GM18517 (cell line): ENCODE measurements around the gene KLHL28.

Experiments
- ATAC-seq: cut with Tn5 transposase; IDR thresholded peaks from one replicate; pipeline ENCODE4 v1.9.1; 2021; ENCODE audit warnings: mild to moderate bottlenecking, moderate library complexity; ENCODE audit not compliant: unreplicated experiment

Gene KLHL28

DNA sequence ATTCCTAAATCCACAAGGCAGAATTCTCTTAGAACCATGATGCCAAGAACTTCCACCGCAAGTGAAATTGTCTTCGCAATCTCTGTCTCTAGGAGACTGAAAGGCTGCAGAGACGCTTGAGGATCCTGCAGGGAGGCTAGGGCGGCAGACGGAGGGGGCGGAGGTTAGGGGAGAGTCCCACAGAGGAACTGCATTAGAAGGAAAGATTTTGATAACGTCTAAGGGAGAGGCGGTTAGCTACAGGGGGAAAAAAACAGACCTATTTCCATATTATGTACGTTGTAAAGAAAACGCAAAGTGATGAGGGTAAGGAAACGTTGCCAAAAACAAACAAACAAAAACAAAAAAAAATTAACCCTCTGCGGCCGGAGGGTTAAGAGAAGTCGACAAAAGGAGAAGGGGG lies 595 bp downstream of the KLHL28 start:
- ATAC-seq, result no peak

DNA sequence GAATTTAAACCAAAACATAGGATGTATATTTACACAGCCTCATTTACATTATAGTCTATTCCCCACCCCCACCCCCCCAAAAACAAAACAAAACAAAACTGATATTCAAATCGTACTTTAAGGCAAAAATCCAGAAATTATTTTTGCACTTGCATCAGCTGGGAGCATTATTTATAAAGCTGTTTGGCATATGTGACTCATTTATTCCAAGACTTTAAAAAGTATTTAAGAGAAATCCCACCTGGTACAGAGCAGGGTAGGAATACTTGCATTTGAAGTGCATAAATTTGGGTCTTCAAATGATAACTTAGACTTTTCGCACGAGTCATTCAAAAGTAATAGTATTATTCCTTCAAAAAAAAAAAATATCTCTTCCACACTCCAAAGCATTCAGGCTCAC lies 1.1 kb downstream of the KLHL28 start:
- no peak for ATAC-seq

DNA sequence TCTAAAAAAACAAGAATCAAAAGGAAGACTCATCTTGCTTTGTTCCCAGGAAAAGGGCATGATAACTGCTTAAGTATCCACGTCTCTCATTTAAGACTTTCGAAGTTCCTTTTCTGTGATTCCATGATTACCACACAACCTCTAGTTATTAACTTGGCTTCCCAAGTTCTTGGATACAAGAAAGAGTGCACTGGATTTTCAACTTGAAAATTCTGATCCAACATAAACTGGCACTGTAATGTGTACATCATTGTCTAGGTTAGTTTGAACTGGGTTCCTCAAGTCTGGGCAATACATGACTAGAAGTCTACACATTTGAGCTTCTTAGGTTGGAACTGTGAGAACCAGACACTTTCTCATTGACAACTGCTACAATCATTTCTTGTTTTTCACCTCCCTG lies 1.6 kb downstream of the KLHL28 start:
- ATAC-seq, result no peak

DNA sequence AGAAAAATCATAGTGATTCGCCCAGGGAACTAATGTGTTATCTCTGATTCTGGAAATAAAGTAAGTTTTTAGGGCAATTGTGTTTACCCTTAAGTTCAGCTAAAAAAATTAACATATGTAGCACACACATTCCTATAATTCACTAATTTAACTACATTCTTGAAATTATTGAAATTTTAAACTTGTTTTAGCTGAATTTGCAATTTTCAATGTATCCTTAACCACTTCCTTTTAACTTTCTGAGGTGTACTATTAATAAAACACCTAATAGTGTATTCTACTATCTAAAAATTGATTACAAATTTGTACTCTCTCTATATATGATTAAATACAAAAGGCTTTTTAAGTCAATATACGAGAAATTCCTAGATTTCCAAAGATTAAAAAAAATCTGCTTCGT lies 2.2 kb downstream of the KLHL28 start:
- no peak for ATAC-seq

DNA sequence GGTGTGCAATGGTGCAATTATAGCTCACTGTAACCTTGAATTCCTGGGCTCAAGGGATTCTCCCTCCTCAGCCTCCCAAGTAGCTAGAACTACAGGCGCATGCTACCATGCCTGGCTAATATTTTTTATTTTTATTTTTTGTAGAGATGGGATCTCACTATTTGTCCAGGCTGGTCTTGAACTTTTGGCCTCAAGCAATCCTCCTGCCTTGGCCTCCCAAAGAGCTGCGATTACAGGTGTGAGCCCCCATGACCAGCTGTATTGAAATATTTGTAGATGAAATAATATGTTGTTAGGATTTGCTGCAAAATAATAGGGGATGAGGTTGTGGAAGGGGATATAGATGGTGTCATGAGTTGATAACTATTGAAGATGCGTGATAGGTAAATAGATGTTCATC lies 4.9 kb downstream of the KLHL28 start:
- ATAC-seq, result no peak

DNA sequence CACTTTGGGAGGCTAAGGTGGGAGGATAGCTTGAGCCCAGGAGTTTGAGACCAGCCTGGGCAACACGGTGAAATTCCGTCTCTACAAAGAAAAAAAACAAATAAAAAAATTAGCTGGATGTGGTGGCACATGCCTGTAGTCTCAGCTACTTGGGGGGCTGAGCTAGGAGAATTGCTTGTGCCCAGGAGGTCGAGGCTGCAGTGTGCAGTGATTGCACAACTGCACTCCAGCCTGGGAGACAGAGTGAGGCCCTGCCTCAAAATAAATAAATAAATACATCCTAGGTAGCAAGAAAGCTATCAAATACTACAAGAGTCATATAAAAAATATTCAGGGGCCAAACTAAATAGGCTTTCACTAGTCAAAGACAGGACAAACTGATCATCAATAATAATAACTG lies 6.2 kb downstream of the KLHL28 start:
- no peak for ATAC-seq

DNA sequence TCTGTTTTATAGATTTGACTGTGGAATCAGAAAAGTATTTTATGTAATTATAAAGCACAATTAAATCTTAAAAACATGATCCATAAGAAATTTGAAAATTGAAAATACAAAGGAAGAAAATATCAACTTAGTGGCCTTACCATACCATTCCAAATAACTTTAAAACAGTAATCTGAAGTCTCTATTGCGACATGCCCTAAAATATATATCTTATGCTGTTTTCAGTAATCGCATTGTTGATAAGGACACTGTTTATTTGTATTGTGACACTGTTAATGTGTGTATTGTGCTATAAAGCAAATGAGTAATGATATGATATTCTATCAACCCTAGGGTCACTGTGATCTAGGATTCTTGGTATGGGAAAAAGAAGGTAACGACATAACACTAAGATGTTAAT lies 7.0 kb downstream of the KLHL28 start:
- ATAC-seq, result no peak

DNA sequence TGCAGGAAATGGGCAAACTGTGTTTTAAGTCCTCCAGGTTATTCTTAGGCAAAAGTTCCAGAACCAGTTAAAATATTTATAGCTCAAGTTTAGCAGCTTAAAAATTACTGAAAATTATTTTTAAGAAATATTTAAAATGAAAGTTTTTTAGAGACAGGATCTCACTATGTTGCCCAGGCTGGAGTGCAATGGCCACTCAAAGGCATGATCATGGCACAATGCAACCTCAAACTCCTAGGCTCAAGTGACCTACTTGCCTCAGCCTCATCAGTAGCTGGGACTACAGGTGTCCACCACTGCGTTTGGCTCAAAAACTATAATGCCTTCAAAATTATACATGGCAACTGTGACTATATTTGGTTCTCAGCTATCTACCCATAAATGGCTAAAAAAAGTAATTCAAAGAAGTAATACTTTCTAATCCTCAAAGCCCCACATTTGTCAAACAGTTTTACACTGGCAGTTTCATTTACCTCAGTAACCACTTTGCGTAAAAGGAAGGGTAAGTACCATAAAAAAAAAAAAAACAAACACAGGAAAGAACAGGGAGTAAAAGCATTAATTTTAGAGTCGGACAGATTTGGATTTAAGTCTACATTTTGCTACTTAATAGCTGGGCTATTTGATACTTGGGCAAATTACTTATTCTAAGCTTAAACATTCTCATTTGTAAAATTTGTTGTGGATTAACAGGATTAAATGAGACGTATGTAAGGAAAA lies 9.2 kb downstream of the KLHL28 start:
- ATAC-seq, result no peak

DNA sequence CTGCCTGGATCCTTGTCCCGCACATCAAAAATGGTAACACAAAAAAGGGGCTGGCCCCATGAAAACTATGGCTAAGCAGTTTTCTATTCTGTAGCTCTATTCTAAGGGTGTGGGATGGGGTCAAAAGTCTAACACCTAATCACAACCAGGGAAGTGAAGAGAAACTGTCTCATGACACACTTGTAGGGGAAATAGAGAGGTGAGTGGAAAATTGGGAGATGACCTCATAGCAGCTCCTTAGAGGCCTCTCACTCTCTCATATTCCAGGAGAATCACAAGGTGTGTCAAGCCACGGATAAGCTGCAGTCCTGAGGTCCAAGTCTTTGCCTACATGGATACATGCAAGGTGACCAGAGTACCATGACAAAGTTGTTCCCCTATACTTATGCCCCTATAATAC lies 10.7 kb downstream of the KLHL28 start:
- no peak for ATAC-seq

DNA sequence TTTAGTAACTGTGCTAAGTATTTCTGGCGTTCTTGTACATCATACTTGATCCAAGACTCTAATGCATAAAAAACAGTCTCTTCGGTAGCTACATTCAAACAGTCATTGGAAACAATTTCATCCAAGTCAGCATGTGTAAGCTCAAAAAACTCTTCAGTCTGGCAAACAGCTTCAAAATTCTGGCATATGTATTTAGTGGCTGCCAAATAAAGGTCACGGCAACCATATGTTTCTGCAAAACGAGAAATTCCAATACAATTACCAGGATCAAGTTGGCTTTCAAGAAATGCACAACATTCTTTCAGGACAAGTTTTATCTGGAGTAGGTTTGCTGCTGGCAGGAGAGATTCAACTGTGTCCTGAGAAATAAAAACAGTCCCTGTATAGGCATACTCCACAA lies 16.5 kb downstream of the KLHL28 start:
- no peak for ATAC-seq

DNA sequence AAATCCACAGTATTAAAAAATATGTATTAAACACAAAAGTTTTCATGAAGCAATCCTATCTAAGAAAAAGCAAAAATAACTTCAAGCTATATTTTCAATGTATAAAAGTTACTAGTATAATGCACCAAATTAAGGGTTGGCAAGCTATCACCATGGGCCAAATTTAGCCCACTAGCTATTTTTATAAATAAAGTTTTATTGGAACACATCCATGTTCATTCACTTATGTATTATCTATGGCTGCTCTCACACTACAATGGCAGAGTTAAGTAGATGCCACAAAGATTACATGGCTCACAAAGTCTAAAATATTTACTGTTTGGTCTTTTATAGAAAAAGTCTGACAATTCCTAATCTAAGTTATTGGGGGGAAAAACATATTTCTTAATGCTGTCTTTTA lies 17.6 kb downstream of the KLHL28 start:
- ATAC-seq, result no peak

DNA sequence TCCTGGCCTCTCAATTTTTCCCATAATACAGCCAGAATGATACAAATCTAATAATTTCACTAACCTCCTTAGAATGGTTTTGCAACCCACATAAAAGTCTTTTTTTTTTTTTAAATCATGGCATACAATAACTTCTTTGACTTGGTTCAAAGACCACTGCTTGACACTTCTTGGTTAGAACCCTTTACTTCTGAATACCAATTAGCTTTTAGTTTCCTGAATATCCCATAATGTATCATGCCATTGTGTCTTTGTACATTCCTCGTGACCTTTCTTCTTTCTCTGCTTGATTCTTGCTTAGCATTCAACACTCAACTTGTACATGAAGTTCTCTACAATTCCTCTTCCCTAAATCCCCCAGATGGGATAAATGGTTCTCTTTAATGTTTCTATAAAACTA lies 19.3 kb downstream of the KLHL28 start:
- ATAC-seq, result no peak

DNA sequence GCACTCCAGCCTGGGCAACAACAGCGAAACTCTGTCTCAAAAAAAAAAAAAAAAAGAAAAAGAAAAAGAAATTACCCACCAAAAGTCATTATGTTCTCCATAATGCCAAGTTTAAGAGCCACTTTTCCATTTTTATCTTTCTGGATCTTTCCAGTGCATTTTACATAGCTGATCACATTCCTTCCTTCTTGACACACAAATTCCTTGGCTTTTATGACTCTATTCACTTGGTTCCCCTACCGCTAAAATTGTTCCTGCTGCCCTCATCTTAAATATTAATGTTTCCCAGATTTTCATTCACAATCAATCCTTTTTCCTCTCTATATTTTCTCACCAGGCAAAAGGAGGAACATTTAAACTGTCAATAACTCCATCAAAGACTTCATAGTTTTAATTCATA lies 20.2 kb downstream of the KLHL28 start:
- ATAC-seq, result no peak

DNA sequence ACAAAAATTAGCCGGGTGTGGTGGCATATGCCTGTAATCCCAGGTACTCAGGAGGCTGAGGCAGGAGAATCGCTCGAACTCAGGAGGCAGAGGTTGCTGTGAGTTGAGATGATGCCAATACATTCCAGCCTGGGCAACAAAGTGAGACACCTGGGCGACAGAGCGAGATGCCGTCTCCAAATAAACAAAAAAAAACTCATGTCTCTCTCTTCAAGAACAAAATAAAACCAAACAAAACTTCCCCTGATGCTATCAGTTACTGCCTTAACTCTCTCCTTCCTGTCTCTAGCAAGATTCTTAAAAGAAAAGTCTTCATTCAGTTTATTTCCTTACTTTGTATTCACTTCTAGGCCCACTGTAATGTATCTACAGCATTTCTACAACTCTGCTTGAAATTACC lies 20.8 kb downstream of the KLHL28 start:
- no peak for ATAC-seq

DNA sequence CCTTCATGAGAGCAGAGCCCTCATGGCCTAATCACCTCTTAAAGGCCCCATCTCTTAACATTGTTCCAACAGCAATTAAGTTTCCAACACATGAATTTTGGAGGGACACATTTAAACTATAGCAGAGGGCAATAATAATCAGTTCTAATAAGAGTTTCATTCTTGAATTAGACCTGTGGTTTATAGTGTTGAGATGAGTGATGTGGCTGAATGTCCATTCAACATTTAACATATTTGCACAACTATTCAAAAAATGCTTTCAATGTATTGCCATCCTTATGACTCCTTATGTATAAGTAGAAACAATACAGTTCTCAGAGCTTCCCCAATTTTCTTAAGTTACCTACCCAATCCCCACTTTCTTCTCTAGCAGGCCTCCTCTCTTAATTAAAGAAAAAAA lies 21.5 kb downstream of the KLHL28 start:
- ATAC-seq, result no peak

DNA sequence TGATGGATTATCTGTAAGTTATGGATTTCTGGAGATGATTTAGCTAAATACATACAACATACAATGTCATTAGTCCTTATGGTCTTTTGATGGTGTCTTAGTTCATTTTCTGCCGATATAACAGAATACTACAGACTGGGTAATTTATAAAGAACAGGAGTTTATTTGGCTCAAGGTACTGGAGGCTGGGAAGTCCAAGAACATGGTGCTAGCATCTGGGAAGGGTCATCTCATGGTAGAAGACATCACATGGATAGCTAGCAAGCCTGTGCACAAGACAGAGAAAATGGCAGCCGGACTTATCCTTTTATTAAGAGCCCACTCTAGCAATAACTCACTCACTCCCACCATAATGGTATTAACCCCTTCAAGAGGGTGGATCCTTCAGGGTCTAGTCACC lies 24.2 kb downstream of the KLHL28 start:
- no peak for ATAC-seq

DNA sequence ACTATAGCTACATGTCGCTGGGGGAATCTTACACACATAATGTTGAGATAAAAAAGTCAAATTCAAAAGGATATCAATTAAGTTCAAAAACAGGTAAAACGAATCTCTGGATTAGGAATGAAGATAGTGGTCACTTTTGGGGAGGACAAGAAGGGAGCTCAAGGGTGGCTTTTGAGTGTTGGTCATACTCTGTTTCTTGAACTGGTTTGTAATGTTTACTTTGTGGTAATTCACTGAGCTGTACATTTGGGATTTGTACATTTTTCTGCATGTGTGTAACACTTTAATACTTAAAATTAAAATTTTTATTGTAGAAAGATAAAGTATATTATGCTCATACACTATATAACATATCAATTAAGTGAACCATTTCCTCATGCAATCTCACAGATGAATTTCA lies 26.6 kb downstream of the KLHL28 start:
- ATAC-seq, result no peak

DNA sequence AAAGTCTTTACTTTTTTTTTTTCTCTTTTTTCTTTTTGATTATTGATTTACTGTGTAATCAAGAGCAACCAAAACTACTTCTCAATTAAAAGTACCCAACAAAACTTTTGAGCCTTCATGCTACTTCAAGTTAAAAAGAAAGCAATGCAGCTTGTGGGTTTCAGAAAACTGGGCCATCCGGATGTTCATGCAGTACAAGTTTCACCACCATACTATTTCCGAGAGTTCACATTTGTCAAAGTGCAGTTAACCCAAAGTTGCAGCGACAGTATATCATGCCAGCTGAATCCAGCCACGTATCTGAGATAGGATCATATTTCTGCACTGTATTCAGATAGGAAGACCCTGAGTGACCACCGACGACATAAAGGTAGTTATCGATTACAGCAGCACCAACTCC lies 33.0 kb downstream of the KLHL28 start:
- no peak for ATAC-seq

DNA sequence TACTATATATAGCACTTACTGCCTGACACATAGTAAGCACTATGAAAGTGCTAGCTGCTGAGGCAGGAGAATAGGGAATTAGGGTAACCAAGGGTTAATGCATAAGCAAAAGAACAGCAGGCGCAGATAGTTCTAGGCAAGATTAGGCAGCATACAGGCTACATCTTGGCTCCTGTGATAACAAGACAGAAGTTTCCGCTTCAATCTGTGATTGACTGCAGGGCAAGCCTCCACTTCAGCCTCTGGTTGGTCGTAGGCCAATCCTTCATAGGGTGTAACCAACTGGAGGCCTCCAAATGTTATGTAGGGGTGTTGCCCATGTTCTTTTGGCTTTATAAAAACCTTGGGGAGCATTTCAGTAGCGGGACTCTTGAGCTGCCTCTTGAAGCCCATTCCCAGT lies 46.9 kb downstream of the KLHL28 start:
- no peak for ATAC-seq

DNA sequence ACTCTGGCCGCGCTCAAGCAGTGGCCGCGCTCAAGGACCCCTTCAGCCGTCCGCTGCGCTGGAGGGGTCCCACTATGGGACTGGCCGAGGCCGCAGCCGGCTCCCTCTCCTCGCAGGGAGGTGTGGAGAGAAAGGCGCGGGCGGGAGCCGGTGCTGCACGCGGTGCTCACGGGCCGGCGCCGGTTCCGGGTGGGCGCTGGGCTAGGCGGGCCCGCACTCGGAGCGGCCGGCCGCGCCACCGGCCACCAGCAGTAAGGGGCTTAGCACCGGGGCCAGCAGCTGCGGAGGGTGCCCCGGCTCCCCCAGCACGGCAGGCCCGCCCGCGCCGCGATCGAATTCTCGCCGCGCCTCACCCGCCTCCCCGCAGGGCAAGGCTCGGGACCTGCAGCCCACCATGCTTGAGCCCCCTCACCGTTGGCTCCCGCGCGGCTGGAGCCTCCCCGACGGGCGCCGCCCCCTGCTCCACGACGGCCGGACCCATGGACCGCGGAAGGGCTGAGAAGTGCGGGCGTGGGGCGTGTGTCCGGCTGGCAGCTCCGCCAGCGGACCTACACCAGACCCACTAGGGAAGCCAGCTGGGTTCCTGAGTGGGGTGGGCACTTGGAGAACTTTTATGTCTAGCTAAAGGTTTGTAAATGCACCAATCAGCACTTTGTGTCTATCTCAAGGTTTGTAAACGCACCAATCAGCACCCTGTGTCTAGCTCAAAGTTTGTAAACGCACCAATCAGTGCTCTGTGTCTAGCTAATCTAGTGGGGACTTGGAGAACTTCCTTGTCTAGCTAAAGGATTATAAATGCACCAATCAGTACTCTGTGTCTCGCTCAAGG lies 49.5 kb downstream of the KLHL28 start:
- ATAC-seq, result no peak

DNA sequence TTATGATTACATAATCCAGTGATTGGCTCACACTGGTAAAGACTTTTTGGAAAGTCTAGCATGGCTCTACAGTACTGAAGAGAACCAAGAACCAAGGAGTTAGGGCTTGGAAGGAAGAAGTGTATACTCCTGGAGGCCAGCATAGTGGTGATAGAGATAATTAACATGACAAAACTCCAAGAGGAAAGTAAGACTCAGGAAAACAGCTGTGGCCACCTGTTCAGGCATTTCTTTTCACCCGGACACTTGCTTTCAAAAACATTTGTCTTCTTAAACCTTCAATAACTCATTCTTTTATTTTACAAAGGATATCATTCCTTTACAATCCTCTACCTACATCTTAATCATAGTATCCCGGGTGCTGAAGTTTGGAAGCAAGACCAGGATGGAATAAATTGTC lies 50.9 kb downstream of the KLHL28 start:
- ATAC-seq, result no peak

DNA sequence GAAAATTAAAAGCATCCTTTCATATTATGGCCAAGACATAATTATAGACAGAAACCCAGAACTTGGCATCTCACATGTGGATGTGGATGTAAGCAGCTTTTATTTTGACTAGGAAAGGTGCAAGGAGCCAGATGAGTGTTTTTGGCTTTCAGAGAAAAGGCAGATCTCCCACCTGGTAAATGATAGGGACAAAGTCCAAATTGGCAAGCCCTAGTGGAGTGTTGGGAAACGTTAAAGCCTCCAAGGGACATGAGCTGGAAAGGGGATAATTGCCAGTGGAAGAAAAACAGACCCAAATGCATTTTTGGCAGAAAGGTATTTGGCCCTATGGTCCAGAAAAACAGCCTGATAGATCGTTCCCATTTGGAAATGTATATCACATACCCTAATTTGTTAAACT lies 60.1 kb downstream of the KLHL28 start:
- ATAC-seq, result no peak

DNA sequence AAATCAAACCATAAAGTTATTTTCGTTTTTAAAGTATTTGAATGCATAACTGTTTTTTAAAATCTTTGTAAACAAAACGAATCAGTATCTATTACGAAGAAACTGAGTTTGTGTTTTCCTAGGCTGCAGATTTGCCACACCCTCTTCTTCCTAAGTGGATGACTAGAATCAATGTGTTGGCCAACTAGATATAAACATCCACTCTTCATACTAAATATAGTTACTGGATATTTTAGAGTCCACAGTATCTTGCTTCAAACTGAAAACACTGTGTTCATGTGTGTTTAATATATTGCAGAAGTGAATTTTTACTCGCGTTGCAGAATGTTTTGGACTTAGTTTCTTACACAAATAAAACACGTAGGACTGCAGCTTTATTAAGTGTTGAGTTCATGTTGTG lies 63.2 kb downstream of the KLHL28 start:
- ATAC-seq, result no peak
